ENCODE data around the gene PPM1H. TPM values are rescaled to one million over a fixed set of nuclear protein-coding genes. Genes with fewer than 3 reads are reported as not detected.
A peak's percentile ranks its signal among the peaks of the same experiment; 100 is the strongest.

PPM1H gene
- total RNA-seq, 4 donors from 2014 or later: 0.46 to 3.4 (median 1.3) TPM

GRCh38 chr12:62707939-62708338 is 227.0 kb downstream of the PPM1H start:
- H3K27ac ChIP-seq: no peak overlapping the region
- in situ Hi-C loops (cut with MboI; ENCODE audit: low sequenced_read_pairs in 4 of 4) (no loop called here), intact Hi-C loops (cut with DNase I; ENCODE audit: low total_unique reads) (no loop called here)
- no peaks in the 10 kb centered on the region for H3K27me3 ChIP-seq
- ATAC-seq (no peak), DNase-seq (no peak)
- no peaks in the 10 kb centered on the region for H3K9me3 ChIP-seq
- no peaks in the 10 kb centered on the region for H3K36me3 ChIP-seq
- TF ChIP-seq POLR2A (IDR thresholded peaks at IDR 0.05) (no peak), CTCF (IDR thresholded peaks at IDR 0.05 in 4 of 5, conservative IDR thresholded peaks at IDR 0.05 in 1 of 5) (no peak)
- H3K4me3 ChIP-seq: no peak overlapping the region
- peaks cover 0 to 8% of the 10 kb centered on the region in 2 donors for H3K4me1 ChIP-seq

- intact Hi-C loops (cut with DNase I; ENCODE audit: low total_unique reads) (no loop called here), in situ Hi-C loops (cut with MboI; ENCODE audit: low sequenced_read_pairs in 4 of 4) (no loop called here)
- no peak for ATAC-seq
- H3K27me3 ChIP-seq: no peaks in the 10 kb centered on the region
- no peak for DNase-seq
- H3K36me3 ChIP-seq: no peaks in the 10 kb centered on the region
- no peak overlapping the region for H3K4me3 ChIP-seq
- no peak overlapping the region for H3K27ac ChIP-seq
- TF ChIP-seq POLR2A (IDR thresholded peaks at IDR 0.05) (no peak), CTCF (IDR thresholded peaks at IDR 0.05 in 4 of 5, conservative IDR thresholded peaks at IDR 0.05 in 1 of 5) (no peak)
- H3K4me1 ChIP-seq: peaks cover 0 to 14% of the 10 kb centered on the region in 2 donors
- no peaks in the 10 kb centered on the region for H3K9me3 ChIP-seq
Observed at GRCh38 chr12:62705846-62706245, 229.1 kb downstream of the PPM1H start.

GRCh38 chr12:62703011-62703380 is 232.0 kb downstream of the PPM1H start:
- no peak for DNase-seq
- TF ChIP-seq CTCF (IDR thresholded peaks at IDR 0.05 in 4 of 5, conservative IDR thresholded peaks at IDR 0.05 in 1 of 5): no peak
- no peak for TF ChIP-seq POLR2A (IDR thresholded peaks at IDR 0.05)
- peaks cover 0 to 14% of the 10 kb centered on the region in 2 donors for H3K4me1 ChIP-seq
- H3K27me3 ChIP-seq: no peaks in the 10 kb centered on the region
- peak overlapping the region; percentile 9 to 42 (median 25) for H3K27ac ChIP-seq
- no peak for ATAC-seq
- intact Hi-C loops (cut with DNase I; ENCODE audit: low total_unique reads): no loop called here
- no peaks in the 10 kb centered on the region for H3K36me3 ChIP-seq
- H3K4me3 ChIP-seq: no peak overlapping the region
- H3K9me3 ChIP-seq: no peaks in the 10 kb centered on the region
- in situ Hi-C loops (cut with MboI; ENCODE audit: low sequenced_read_pairs in 4 of 4): no loop called here

- intact Hi-C loops (cut with DNase I; ENCODE audit: low total_unique reads) (no loop called here), in situ Hi-C loops (cut with MboI; ENCODE audit: low sequenced_read_pairs in 4 of 4) (no loop called here)
- no peak for TF ChIP-seq CTCF (IDR thresholded peaks at IDR 0.05 in 4 of 5, conservative IDR thresholded peaks at IDR 0.05 in 1 of 5)
- no peak for TF ChIP-seq POLR2A (IDR thresholded peaks at IDR 0.05)
- no peaks in the 10 kb centered on the region for H3K27me3 ChIP-seq
- H3K27ac ChIP-seq: no peak overlapping the region
- no peak overlapping the region for H3K4me3 ChIP-seq
- no peak for DNase-seq
- H3K4me1 ChIP-seq: peaks cover 0 to 14% of the 10 kb centered on the region in 2 donors
- no peaks in the 10 kb centered on the region for H3K9me3 ChIP-seq
- no peaks in the 10 kb centered on the region for H3K36me3 ChIP-seq
- no peak for ATAC-seq
Observed at GRCh38 chr12:62701492-62701891, 233.5 kb downstream of the PPM1H start.

Data from gastrocnemius medialis (tissue), 4 donors.